ENCODE data around the gene TMEM30B. TPM values are rescaled to one million over a fixed set of nuclear protein-coding genes. Genes with fewer than 3 reads are reported as not detected.

TMEM30B gene
- total and polyA plus RNA-seq, 9 of the 15 experiments (the other 6 are each of a cell fraction or from before 2014, with no cell fraction given): 0.04 TPM; not detected in 8

DNA sequence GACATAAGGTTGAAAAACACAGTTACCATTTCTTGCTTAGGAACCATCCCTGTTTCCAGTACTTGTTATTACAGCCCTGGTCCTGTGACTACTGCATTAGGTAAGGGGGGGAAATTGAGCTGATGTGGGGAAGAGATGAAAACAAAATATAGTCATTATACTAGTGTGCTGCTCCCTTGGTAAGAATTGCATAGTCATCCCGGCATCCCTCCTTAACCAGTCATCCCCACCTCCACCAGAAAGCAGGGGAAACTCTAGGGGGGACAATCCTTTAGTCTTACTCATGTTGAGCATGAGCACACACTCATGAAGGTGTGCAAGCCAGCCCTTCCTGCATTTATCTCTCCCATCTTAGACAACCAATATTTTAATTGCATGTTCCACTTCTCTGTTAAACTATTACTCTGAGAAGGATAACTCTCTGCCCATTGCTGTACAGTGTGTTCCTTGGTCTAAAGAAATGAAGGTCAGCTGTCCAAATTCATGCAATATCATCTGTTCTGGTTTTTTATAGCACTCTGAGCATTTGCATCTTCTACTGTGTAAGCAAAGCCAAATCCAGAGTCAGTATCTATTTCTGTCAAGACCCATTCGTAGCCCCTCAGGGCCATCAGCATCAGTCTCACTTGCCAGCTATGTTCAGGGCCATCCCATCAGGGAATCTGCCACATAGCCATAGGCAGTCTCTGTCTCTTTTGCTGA, 46.8 kb downstream of the TMEM30B start (continued):
- TF ChIP-seq TARDBP (IDR thresholded peaks at IDR 0.05) (no peak), SMARCC2 (IDR thresholded peaks at IDR 0.05; ENCODE audit: low read depth) (no peak), SRSF7 (optimal IDR thresholded peaks at IDR 0.05; ENCODE audit: low read depth, low read length) (no peak), JUNB (CRISPR knock-in tag; conservative IDR thresholded peaks at IDR 0.05) (no peak), POLR3G (IDR thresholded peaks at IDR 0.05; ENCODE audit: extremely low read depth, insufficient read length, insufficient replicate concordance) (no peak), MTA3 (IDR thresholded peaks at IDR 0.05; ENCODE audit: borderline replicate concordance) (no peak)
- TF ChIP-seq, protein P1, sequence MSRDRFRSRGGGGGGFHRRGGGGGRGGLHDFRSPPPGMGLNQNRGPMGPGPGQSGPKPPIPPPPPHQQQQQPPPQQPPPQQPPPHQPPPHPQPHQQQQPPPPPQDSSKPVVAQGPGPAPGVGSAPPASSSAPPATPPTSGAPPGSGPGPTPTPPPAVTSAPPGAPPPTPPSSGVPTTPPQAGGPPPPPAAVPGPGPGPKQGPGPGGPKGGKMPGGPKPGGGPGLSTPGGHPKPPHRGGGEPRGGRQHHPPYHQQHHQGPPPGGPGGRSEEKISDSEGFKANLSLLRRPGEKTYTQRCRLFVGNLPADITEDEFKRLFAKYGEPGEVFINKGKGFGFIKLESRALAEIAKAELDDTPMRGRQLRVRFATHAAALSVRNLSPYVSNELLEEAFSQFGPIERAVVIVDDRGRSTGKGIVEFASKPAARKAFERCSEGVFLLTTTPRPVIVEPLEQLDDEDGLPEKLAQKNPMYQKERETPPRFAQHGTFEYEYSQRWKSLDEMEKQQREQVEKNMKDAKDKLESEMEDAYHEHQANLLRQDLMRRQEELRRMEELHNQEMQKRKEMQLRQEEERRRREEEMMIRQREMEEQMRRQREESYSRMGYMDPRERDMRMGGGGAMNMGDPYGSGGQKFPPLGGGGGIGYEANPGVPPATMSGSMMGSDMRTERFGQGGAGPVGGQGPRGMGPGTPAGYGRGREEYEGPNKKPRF (IDR thresholded peaks at IDR 0.05; ENCODE audit: low read depth, low read length): no peak

DNA sequence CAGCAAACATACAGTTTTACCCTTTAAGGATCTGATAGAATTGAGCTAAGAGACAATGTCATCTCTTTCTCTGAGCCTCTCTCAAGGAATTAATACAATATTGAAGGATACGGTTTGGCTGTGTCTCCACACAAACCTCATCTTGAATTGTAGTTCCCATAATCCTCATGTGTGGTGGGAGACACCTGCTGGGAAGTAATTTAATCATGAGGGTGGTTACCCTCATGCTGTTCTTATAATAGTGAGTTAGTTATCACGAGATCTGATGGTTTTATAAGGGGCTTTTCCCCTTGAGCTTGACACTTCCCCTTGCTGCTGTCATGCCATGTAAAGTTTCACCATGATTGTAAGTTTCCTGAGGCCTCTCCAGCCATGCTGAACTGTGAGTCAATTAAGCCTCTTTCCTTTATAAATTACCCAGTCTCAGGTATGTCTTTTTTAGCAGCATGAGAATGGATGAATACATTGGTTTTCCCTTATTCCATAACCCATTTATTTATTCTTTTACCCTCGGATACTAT, 47.6 kb downstream of the TMEM30B start:
- H3K4me2 ChIP-seq (ENCODE audit: insufficient read depth, low read length): no peak overlapping the region
- no peak overlapping the region for H3K4me3 ChIP-seq
- ATAC-seq (no peak), FAIRE-seq (no peak), DNase-seq (ENCODE audit: extremely low read depth in 1 of 4, low spot score in 3 of 4) (no peak)
- no peaks in the 10 kb centered on the region for H4K20me1 ChIP-seq (replicated peaks; ENCODE audit: control insufficient read depth, insufficient read depth, low read length)
- no peaks in the 10 kb centered on the region for H3K4me1 ChIP-seq (replicated peaks in 1 of 2; ENCODE audit: control insufficient read depth in 2 of 2, insufficient read depth in 2 of 2, low read length in 2 of 2)
- no peaks in the 10 kb centered on the region for H3K79me2 ChIP-seq (ENCODE audit: control insufficient read depth, insufficient read depth, low read length)
- peaks cover 0 to 11% of the 10 kb centered on the region in 2 experiments; a peak in 2 of 5 replicates for H3K27me3 ChIP-seq (ENCODE audit: control insufficient read depth in 2 of 2, insufficient read depth in 2 of 2, low read length in 2 of 2)
- no peak overlapping the region for H3K9ac ChIP-seq (ENCODE audit: insufficient read depth in 1 of 2, low read depth in 2 of 2, low read length in 2 of 2)
- ChIA-PET CTCF (ENCODE audit: low intra/inter-chr PET ratio) (no interaction called here), POLR2A (interaction anchor here (1.5 kb wide), 1 partner anchor 10 kb away, joined by 3 read pairs; no protein-coding TSS in a partner anchor)
- 0% methylated on average over 3 of the region's 3 CpGs for WGBS (ENCODE audit: insufficient coverage, low coverage, missing lambda C conversion rate)
- BruUV-seq (replicated peaks): no TSS peak
- no peaks in the 10 kb centered on the region for H3K9me1 ChIP-seq (ENCODE audit: control insufficient read depth, insufficient read depth, low read length)
- no peaks in the 10 kb centered on the region for H3K36me3 ChIP-seq (ENCODE audit: control insufficient read depth, insufficient read depth, low read length)
- no peak overlapping the region for H3K27ac ChIP-seq (ENCODE audit: extremely low read depth, low read depth, low read length)
- H3K9me3 ChIP-seq (replicated peaks; ENCODE audit: control insufficient read depth, insufficient read depth, low read depth, low read length): no peaks in the 10 kb centered on the region
- in situ Hi-C loops (cut with MboI): no loop called here
- intact Hi-C loops (cut with micrococcal nuclease): no loop called here
- H2AFZ ChIP-seq (ENCODE audit: low read depth, low read length): no peak overlapping the region
- no peak for TF ChIP-seq BMI1 (IDR thresholded peaks at IDR 0.05; ENCODE audit: low read length)
- TF ChIP-seq, protein P2, sequence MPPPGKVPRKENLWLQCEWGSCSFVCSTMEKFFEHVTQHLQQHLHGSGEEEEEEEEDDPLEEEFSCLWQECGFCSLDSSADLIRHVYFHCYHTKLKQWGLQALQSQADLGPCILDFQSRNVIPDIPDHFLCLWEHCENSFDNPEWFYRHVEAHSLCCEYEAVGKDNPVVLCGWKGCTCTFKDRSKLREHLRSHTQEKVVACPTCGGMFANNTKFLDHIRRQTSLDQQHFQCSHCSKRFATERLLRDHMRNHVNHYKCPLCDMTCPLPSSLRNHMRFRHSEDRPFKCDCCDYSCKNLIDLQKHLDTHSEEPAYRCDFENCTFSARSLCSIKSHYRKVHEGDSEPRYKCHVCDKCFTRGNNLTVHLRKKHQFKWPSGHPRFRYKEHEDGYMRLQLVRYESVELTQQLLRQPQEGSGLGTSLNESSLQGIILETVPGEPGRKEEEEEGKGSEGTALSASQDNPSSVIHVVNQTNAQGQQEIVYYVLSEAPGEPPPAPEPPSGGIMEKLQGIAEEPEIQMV (tag; conservative IDR thresholded peaks at IDR 0.05; ENCODE audit: low read depth): no peak
- TF ChIP-seq PHF8 (IDR thresholded peaks at IDR 0.05; ENCODE audit: borderline replicate concordance, low read length): no peak
- TF ChIP-seq TFAM (CRISPR knock-in tag; conservative IDR thresholded peaks at IDR 0.05): no peak
- TF ChIP-seq SP1 (CRISPR knock-in tag; IDR thresholded peaks at IDR 0.05): no peak
- no peak for TF ChIP-seq CBFA2T2 (conservative IDR thresholded peaks at IDR 0.05)
- TF ChIP-seq NR4A1 (CRISPR knock-in tag; IDR thresholded peaks at IDR 0.05): no peak
- no peak for TF ChIP-seq NR4A1 (tag; IDR thresholded peaks at IDR 0.05)
- TF ChIP-seq, protein P3, sequence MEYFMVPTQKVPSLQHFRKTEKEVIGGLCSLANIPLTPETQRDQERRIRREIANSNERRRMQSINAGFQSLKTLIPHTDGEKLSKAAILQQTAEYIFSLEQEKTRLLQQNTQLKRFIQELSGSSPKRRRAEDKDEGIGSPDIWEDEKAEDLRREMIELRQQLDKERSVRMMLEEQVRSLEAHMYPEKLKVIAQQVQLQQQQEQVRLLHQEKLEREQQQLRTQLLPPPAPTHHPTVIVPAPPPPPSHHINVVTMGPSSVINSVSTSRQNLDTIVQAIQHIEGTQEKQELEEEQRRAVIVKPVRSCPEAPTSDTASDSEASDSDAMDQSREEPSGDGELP (CRISPR knock-in tag; IDR thresholded peaks at IDR 0.05; ENCODE audit: borderline replicate concordance): no peak
- TF ChIP-seq ZNF830 (CRISPR knock-in tag; IDR thresholded peaks at IDR 0.05): no peak
- TF ChIP-seq MTA2 (IDR thresholded peaks at IDR 0.05; ENCODE audit: low read depth): no peak

Measured in K562 (cell line).